A673 (cell line): Measurements from ENCODE around the gene KRTAP12-4.

Source experiments
- EZH2 ChIP-seq: fragments of 200-600 bp; sonication (generic); IDR thresholded peaks from 2 replicates; pipeline ENCODE4 v1.6.1; 2017; ENCODE audit warnings: borderline replicate concordance, low read depth, mild to moderate bottlenecking, mixed read lengths, antibody characterized with exemption, low read length; ENCODE audit not compliant: poor library complexity, severe bottlenecking
- TF ChIP-seq, protein P1 (sequence below): fragments of 300-800, 200-600 bp; sonication (generic); conservative IDR thresholded peaks from 2 replicates; pipeline ENCODE4 v1.5.1; 2017; ENCODE audit warnings: low read depth, mild to moderate bottlenecking, antibody characterized with exemption, low read length, moderate library complexity, mixed read lengths

DNA sequence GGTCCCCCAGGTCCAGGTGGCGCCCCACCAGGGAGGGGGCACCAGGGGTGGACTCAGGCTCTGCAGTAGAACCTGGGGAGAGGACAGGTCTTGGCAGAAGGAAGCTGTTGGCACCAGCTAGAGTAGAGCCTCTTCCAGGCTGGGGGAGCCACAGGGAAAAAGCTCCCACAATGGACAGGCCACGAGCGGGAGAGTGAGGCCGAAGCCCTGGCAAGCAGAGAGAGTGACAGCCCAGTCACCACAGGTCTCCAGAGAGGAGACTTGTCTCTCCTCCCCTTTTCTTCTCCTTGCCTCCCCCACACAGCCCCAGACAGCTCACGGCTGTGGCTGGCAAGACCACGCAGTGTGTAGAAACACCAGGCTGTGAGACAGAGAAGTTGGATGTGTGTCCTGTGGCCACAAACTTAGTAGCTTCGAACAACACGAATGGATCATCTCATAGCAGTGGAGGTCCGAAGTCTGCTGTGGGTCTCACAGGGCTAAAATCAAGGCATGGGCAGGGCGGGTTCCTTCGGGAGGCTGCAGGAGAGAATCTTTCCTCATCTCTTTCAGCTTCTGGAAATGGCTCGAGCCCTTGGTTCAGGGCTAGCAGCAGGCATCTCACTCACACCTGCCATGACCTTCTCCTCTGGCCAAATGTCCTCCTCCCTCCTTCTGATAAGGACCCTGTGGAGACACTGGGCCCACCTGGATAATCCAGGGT is 3.3 kb downstream of the KRTAP12-4 start:
- TF ChIP-seq, protein P1, sequence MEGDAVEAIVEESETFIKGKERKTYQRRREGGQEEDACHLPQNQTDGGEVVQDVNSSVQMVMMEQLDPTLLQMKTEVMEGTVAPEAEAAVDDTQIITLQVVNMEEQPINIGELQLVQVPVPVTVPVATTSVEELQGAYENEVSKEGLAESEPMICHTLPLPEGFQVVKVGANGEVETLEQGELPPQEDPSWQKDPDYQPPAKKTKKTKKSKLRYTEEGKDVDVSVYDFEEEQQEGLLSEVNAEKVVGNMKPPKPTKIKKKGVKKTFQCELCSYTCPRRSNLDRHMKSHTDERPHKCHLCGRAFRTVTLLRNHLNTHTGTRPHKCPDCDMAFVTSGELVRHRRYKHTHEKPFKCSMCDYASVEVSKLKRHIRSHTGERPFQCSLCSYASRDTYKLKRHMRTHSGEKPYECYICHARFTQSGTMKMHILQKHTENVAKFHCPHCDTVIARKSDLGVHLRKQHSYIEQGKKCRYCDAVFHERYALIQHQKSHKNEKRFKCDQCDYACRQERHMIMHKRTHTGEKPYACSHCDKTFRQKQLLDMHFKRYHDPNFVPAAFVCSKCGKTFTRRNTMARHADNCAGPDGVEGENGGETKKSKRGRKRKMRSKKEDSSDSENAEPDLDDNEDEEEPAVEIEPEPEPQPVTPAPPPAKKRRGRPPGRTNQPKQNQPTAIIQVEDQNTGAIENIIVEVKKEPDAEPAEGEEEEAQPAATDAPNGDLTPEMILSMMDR: no peak
- TF ChIP-seq EZH2: no peak
